ENCODE data around the gene GTF3C1. TPM values are rescaled to one million over a fixed set of nuclear protein-coding genes. Genes with fewer than 3 reads are reported as not detected.

GTF3C1 gene
- total RNA-seq, 2 experiments from 2014 or later, result 43.6 to 44.5 TPM

GRCh38 chr16:27556471-27556870 is 6.8 kb upstream of the GTF3C1 start:
- no peak for TF ChIP-seq CTCF (IDR thresholded peaks at IDR 0.05)
- H3K27ac Mint-ChIP-seq, result no peak overlapping the region
- no peak overlapping the region for H3K27ac ChIP-seq (ENCODE audit: low read depth in 1 of 2, low read length in 2 of 2)
- ChIA-PET POLR2A (no interaction called here), CTCF (no interaction called here)
- H3K4me3 ChIP-seq (ENCODE audit: low read length), result no peak overlapping the region
- H3K27me3 Mint-ChIP-seq, result no peaks in the 10 kb centered on the region
- no peaks in the 10 kb centered on the region for H3K4me1 Mint-ChIP-seq (ENCODE audit: low read depth)
- H3K36me3 Mint-ChIP-seq (ENCODE audit: low read depth), result no peaks in the 10 kb centered on the region
- H3K4me3 Mint-ChIP-seq, result no peak overlapping the region
- DNase-seq, result no peak
- intact Hi-C loops (cut with DNase I, micrococcal nuclease), result no loop called here
- no peaks in the 10 kb centered on the region for H3K36me3 ChIP-seq (ENCODE audit: insufficient read depth, low read length)
- H3K9me3 Mint-ChIP-seq, result no peaks in the 10 kb centered on the region
- no peaks in the 10 kb centered on the region for H3K27me3 ChIP-seq (ENCODE audit: control insufficient read depth in 1 of 2, insufficient read depth in 2 of 2, low read length in 2 of 2)
- no peak for ATAC-seq (ENCODE audit: poor library complexity)
- no peaks in the 10 kb centered on the region for H3K9me3 ChIP-seq (ENCODE audit: control insufficient read depth in 1 of 2, insufficient read depth in 1 of 2, low read length in 2 of 2)
- H3K4me1 ChIP-seq (ENCODE audit: insufficient read depth, low read length), result no peaks in the 10 kb centered on the region

- Mint-ChIP-seq H3K4me1 (ENCODE audit: low read depth) (peaks cover 49% of the 10 kb centered on the region), H3K9me3 (no peaks in the 10 kb centered on the region), H3K27ac (peak overlapping the region; percentile 98), H3K4me3 (peak overlapping the region; percentile 56), H3K36me3 (ENCODE audit: low read depth) (peaks cover 27% of the 10 kb centered on the region), H3K27me3 (no peaks in the 10 kb centered on the region)
- H3K4me1 ChIP-seq (ENCODE audit: insufficient read depth, low read length), result peaks cover 32% of the 10 kb centered on the region
- no peaks in the 10 kb centered on the region for H3K36me3 ChIP-seq (ENCODE audit: insufficient read depth, low read length)
- H3K27me3 ChIP-seq (ENCODE audit: control insufficient read depth in 1 of 2, insufficient read depth in 2 of 2, low read length in 2 of 2), result no peaks in the 10 kb centered on the region
- no peaks in the 10 kb centered on the region for H3K9me3 ChIP-seq (ENCODE audit: control insufficient read depth in 1 of 2, insufficient read depth in 1 of 2, low read length in 2 of 2)
- POLR2A ChIA-PET, result interaction anchor here (0.7 to 2.5 kb wide), 4 partner anchors 87 to 372 kb away, joined by 3 to 8 read pairs (median 3); no protein-coding TSS in a partner anchor
- no peak overlapping the region for H3K4me3 ChIP-seq (ENCODE audit: low read length)
- ATAC-seq (ENCODE audit: poor library complexity) (no peak), DNase-seq (no peak)
- no peak for TF ChIP-seq CTCF (IDR thresholded peaks at IDR 0.05)
- intact Hi-C loops (cut with DNase I, micrococcal nuclease), result loop anchor here in 1 of 2 experiments (5.0 kb wide), 1 partner anchor 661 kb away; the partner anchor contains the start of gene XPO6
- H3K27ac ChIP-seq (ENCODE audit: low read depth in 1 of 2, low read length in 2 of 2), result no peak overlapping the region
- CTCF ChIA-PET, result no interaction called here
Observed at GRCh38 chr16:27551036-27551435, 1.3 kb upstream of the GTF3C1 start.

- no peaks in the 10 kb centered on the region for H3K9me3 ChIP-seq (ENCODE audit: control insufficient read depth in 1 of 2, insufficient read depth in 1 of 2, low read length in 2 of 2)
- intact Hi-C loops (cut with DNase I, micrococcal nuclease), result loop anchor here in 1 of 2 experiments (5.0 kb wide), 1 partner anchor 662 kb away; the partner anchor contains the start of gene XPO6
- ATAC-seq (ENCODE audit: poor library complexity) (no peak), DNase-seq (no peak)
- H3K4me3 ChIP-seq (ENCODE audit: low read length), result peak overlapping the region; percentile 99
- no peak for TF ChIP-seq CTCF (IDR thresholded peaks at IDR 0.05)
- peaks cover 32% of the 10 kb centered on the region for H3K4me1 ChIP-seq (ENCODE audit: insufficient read depth, low read length)
- peaks cover 50% of the 10 kb centered on the region for H3K4me1 Mint-ChIP-seq (ENCODE audit: low read depth)
- no peaks in the 10 kb centered on the region for H3K9me3 Mint-ChIP-seq
- H3K4me3 Mint-ChIP-seq, result peak overlapping the region; percentile 98
- ChIA-PET CTCF (interaction anchor here (1.1 kb wide), 1 partner anchor 441 kb away, joined by 3 read pairs; no protein-coding TSS in a partner anchor), POLR2A (interaction anchor here (0.7 to 2.5 kb wide), 7 partner anchors 39 to 441 kb away, joined by 3 to 8 read pairs (median 3); no protein-coding TSS in a partner anchor)
- H3K27ac Mint-ChIP-seq, result peak overlapping the region; percentile 98
- H3K27ac ChIP-seq (ENCODE audit: low read depth in 1 of 2, low read length in 2 of 2), result peak overlapping the region; percentile 80 to 85
- peaks cover under 1% of the 10 kb centered on the region for H3K36me3 ChIP-seq (ENCODE audit: insufficient read depth, low read length)
- H3K36me3 Mint-ChIP-seq (ENCODE audit: low read depth), result peaks cover 32% of the 10 kb centered on the region
- H3K27me3 ChIP-seq (ENCODE audit: control insufficient read depth in 1 of 2, insufficient read depth in 2 of 2, low read length in 2 of 2), result no peaks in the 10 kb centered on the region
- H3K27me3 Mint-ChIP-seq, result no peaks in the 10 kb centered on the region
Observed at GRCh38 chr16:27550582-27550920, 838 bp upstream of the GTF3C1 start.
